Measurements from ENCODE around the gene ALG12.

Gene ALG12

GRCh38 chr22:49917974-49918910, at the start of gene ALG12, which contains the start of gene CRELD2:
ALG12 (minus strand) TSS chr22:49918438; CDS start chr22:49913765, 4,673 bp downstream.
CRELD2 (plus strand) TSS chr22:49918634; CDS start chr22:49918770, 136 bp downstream.
- Mint-ChIP-seq H3K4me1 (ENCODE audit: low read depth) (peaks cover 30% of the 10 kb centered on the region), H3K9me3 (no peaks in the 10 kb centered on the region), H3K4me3 (peak within 1 kb of the TSS; percentile 83), H3K27ac (peak within 1 kb of the TSS; percentile 75), H3K36me3 (ENCODE audit: low read depth) (peaks cover 14% of the 10 kb centered on the region), H3K27me3 (no peaks in the 10 kb centered on the region)

GRCh38 chr22:49967706-49968208, 49.5 kb upstream of the ALG12 start:
- Mint-ChIP-seq H3K36me3 (ENCODE audit: low read depth) (peaks cover 18% of the 10 kb centered on the region), H3K9me3 (no peaks in the 10 kb centered on the region), H3K27me3 (no peaks in the 10 kb centered on the region), H3K4me1 (ENCODE audit: low read depth) (peaks cover 51% of the 10 kb centered on the region), H3K4me3 (no peak overlapping the region), H3K27ac (no peak overlapping the region)

- no peaks in the 10 kb centered on the region for H3K9me3 Mint-ChIP-seq
- H3K27ac Mint-ChIP-seq = peak overlapping the region; percentile 36
- no peaks in the 10 kb centered on the region for H3K27me3 Mint-ChIP-seq
- H3K36me3 Mint-ChIP-seq (ENCODE audit: low read depth) = peaks cover 22% of the 10 kb centered on the region
- H3K4me3 Mint-ChIP-seq = peak overlapping the region; percentile 39
- peaks cover 51% of the 10 kb centered on the region for H3K4me1 Mint-ChIP-seq (ENCODE audit: low read depth)
Measured at GRCh38 chr22:49966774-49967705, 48.8 kb upstream of the ALG12 start.

- no peaks in the 10 kb centered on the region for H3K9me3 Mint-ChIP-seq
Measured at GRCh38 chr22:49966041-49966773, 48.0 kb upstream of the ALG12 start.

GRCh38 chr22:49965091-49966040, 47.1 kb upstream of the ALG12 start:
- Mint-ChIP-seq H3K36me3 (ENCODE audit: low read depth) (peaks cover 28% of the 10 kb centered on the region), H3K9me3 (no peaks in the 10 kb centered on the region), H3K27me3 (no peaks in the 10 kb centered on the region), H3K27ac (peak overlapping the region; percentile 34), H3K4me3 (peak overlapping the region; percentile 93), H3K4me1 (ENCODE audit: low read depth) (peaks cover 46% of the 10 kb centered on the region)

More at GRCh38 chr22:49966041-49966773, 48.0 kb upstream of the ALG12 start:
- Mint-ChIP-seq H3K27ac (no peak overlapping the region), H3K27me3 (no peaks in the 10 kb centered on the region), H3K4me3 (peak overlapping the region; percentile 17), H3K36me3 (ENCODE audit: low read depth) (peaks cover 28% of the 10 kb centered on the region), H3K4me1 (ENCODE audit: low read depth) (peaks cover 51% of the 10 kb centered on the region)

- peak overlapping the region; percentile 93 for H3K4me3 Mint-ChIP-seq
- peak overlapping the region; percentile 85 for H3K27ac Mint-ChIP-seq
- no peaks in the 10 kb centered on the region for H3K27me3 Mint-ChIP-seq
- no peaks in the 10 kb centered on the region for H3K9me3 Mint-ChIP-seq
- peaks cover 40% of the 10 kb centered on the region for H3K4me1 Mint-ChIP-seq (ENCODE audit: low read depth)
- H3K36me3 Mint-ChIP-seq (ENCODE audit: low read depth) = peaks cover 28% of the 10 kb centered on the region
Measured at GRCh38 chr22:49964136-49965090, 46.2 kb upstream of the ALG12 start.

GRCh38 chr22:49963647-49964026, 45.4 kb upstream of the ALG12 start:
- no peaks in the 10 kb centered on the region for H3K27me3 Mint-ChIP-seq
- peaks cover 28% of the 10 kb centered on the region for H3K36me3 Mint-ChIP-seq (ENCODE audit: low read depth)
- H3K27ac Mint-ChIP-seq = peak overlapping the region; percentile 85
- no peaks in the 10 kb centered on the region for H3K9me3 Mint-ChIP-seq
- peak overlapping the region; percentile 93 for H3K4me3 Mint-ChIP-seq
- H3K4me1 Mint-ChIP-seq (ENCODE audit: low read depth) = peaks cover 45% of the 10 kb centered on the region

GRCh38 chr22:49962751-49963646, 44.8 kb upstream of the ALG12 start:
- Mint-ChIP-seq H3K36me3 (ENCODE audit: low read depth) (peaks cover 28% of the 10 kb centered on the region), H3K4me1 (ENCODE audit: low read depth) (peaks cover 44% of the 10 kb centered on the region), H3K4me3 (peak overlapping the region; percentile 93), H3K9me3 (no peaks in the 10 kb centered on the region), H3K27me3 (no peaks in the 10 kb centered on the region), H3K27ac (peak overlapping the region; percentile 85)

- peak overlapping the region; percentile 93 for H3K4me3 Mint-ChIP-seq
- H3K36me3 Mint-ChIP-seq (ENCODE audit: low read depth) = peaks cover 28% of the 10 kb centered on the region
- no peaks in the 10 kb centered on the region for H3K27me3 Mint-ChIP-seq
- peaks cover 35% of the 10 kb centered on the region for H3K4me1 Mint-ChIP-seq (ENCODE audit: low read depth)
- H3K9me3 Mint-ChIP-seq = no peaks in the 10 kb centered on the region
- peak overlapping the region; percentile 90 for H3K27ac Mint-ChIP-seq
Measured at GRCh38 chr22:49962012-49962750, 43.9 kb upstream of the ALG12 start.

GRCh38 chr22:49961601-49962011, 43.4 kb upstream of the ALG12 start:
- Mint-ChIP-seq H3K4me1 (ENCODE audit: low read depth) (peaks cover 34% of the 10 kb centered on the region), H3K9me3 (no peaks in the 10 kb centered on the region), H3K4me3 (peak overlapping the region; percentile 93), H3K27ac (peak overlapping the region; percentile 90), H3K27me3 (no peaks in the 10 kb centered on the region), H3K36me3 (ENCODE audit: low read depth) (peaks cover 28% of the 10 kb centered on the region)

- Mint-ChIP-seq H3K9me3 (no peaks in the 10 kb centered on the region), H3K36me3 (ENCODE audit: low read depth) (peaks cover 28% of the 10 kb centered on the region), H3K27me3 (no peaks in the 10 kb centered on the region), H3K4me1 (ENCODE audit: low read depth) (peaks cover 29% of the 10 kb centered on the region), H3K4me3 (peak overlapping the region; percentile 93), H3K27ac (peak overlapping the region; percentile 90)
Measured at GRCh38 chr22:49961005-49961600, 42.9 kb upstream of the ALG12 start.

Data from stimulated activated naive CD8-positive, alpha-beta T cell treated with anti-CD3 and anti-CD28 coated beads, Interleukin-15, Interleukin-2, amounts not matched to agents 100 ng/mL and 50 ng/mL, for 24 hours (primary cell).